Pancreas (tissue), 10 donors: ENCODE measurements around the gene YY1. TPM values are rescaled to one million over a fixed set of nuclear protein-coding genes. Genes with fewer than 3 reads are reported as not detected.

Source experiments
- ATAC-seq, 4 donors: fragments of 200-7000 bp; cut with Tn5 transposase; one replicate each; pipeline versions ENCODE4 v1.8.0 to v1.9.1; 2020; ENCODE audit warnings: mild to moderate bottlenecking in 4 of 4, moderate library complexity in 4 of 4
- DNase-seq, 6 donors: peaks; one replicate each; pipeline ENCODE4 v3.0.0-alpha.2; 2020
- FAIRE-seq: peaks from 2 replicates; lab custom pipeline; 2012; peaks lifted over from hg19 to GRCh38; lab: Jason Lieb, UNC
- H3K27ac ChIP-seq, 4 donors: fragments of 200-600 bp; sonication (generic); 1 replicate in 3 of 4; 2 replicates in 1 of 4; pipeline versions ENCODE4 v1.5.0 to v1.8.0; 2020
- H3K27me3 ChIP-seq, 4 donors: fragments of 200-600 bp; one replicate each; pipeline ENCODE4 v1.8.0; 2021
- H3K36me3 ChIP-seq, 3 donors: fragments of 200-600 bp; sonication (generic) in 1 of 3; one replicate each; pipeline versions ENCODE4 v1.5.0 to v1.8.0; 2020 to 2021
- H3K4me1 ChIP-seq, 3 donors: fragments of 200-600 bp; one replicate each; pipeline ENCODE4 v1.8.0; 2021
- H3K4me3 ChIP-seq, 4 donors: fragments of 200-600 bp; sonication (generic) in 2 of 4; one replicate each; pipeline versions ENCODE4 v1.5.0 to v1.8.0; 2020 to 2021
- H3K9me3 ChIP-seq, 4 donors: fragments of 200-600 bp; one replicate each; pipeline ENCODE4 v1.8.0; 2021
- WGBS, 2 donors: extraction: QIAGEN DNeasy Blood & Tissue Kit; methylation state at CpG; one replicate each; pipeline ENCODE4 v1.1.7; 2013; 5-methylcytosine and 5-hydroxymethylcytosine counted together
- intact Hi-C, 3 donors: fragments of 100-400 bp; cut with DNase I; formaldehyde crosslinking; loops; one replicate each; pipeline versions ENCODE4 v1.11.1 to v1.14.2; 2022
- polyA plus RNA-seq, 2 donors: library from polyadenylated mRNA; stranded (reverse); fragments of 200-250 nt; gene quantifications; one replicate each; pipeline ENCODE4 v1.2.3, GENCODE V29; 2013
- total RNA-seq, 6 donors: library from RNA; stranded (reverse); fragmentation: NEBNext Ultra II Directional in 4 of 6; extraction: Animal tissue kit (Norgen Biotek cat#: 25700) in 4 of 6; gene quantifications; one replicate each; pipeline versions ENCODE4 v1.2.1 to v1.2.4, GENCODE V29; 2021 to 2023
- TF ChIP-seq, protein P1 (sequence below), 4 donors: fragments of 200-600 bp; sonication (generic) in 3 of 4; IDR thresholded peaks; one replicate each; pipeline versions ENCODE4 v1.5.0 to v1.8.0; 2021; ENCODE audit warnings: antibody characterized with exemption in 4 of 4
- donor health status: healthy with polysubstance abuse.
- donor health status: DM: no; HTN: no; CAD: no; lungs with moderate emphysema.
- donor health status: DM: no; HTN: no; CAD: no.
- donor health status: control.
- donor health status: control.
- donor health status: Bipolar disorder and iron deficiency.
- donor health status: DM: yes; HTN: yes; CAD: no.
- donor health status: DM: no; HTN: no; CAD: no.
- donor health status: DM: no; HTN: no; CAD: no.
- donor health status: DM: yes; HTN: yes; CAD: no.

The YY1 gene
- total and polyA plus RNA-seq, 8 donors, result 10.5 to 38.7 (median 24.1) TPM

DNA sequence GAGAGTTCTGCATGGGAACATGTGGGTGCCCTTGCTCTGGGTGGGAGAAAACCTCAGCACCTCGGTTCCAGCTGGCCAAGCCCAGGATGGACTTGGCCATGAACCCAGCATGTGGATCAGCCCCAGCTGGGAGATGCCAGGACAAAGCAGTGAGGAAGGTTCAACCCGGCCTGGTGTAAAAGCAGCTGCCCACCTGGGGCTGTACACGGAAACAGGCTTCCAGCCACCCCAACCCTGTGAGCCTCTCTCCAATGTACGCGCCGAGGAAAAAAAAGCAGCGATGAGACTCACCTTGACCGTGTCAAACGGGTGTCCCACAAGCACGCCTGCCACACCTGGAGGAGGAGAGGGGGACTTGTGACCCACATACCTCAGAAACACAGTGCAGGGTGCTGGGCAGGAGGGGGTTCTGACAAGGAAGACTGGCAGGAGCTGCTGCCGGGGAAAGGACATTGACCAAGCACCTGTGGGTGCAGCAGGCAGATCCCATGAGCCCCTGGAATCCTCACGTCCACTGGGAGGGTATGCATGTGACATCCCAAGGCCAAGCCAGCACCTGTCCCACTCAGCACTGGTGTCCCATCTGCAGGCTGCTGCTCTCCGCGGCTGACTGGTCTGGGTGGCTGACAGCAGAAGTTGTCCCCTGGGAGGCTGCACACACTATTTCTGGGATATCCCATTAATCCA, 59.8 kb downstream of the YY1 start:
- Histone ChIP-seq H3K27ac (no peak overlapping the region), H3K27me3 (no peaks in the 10 kb centered on the region), H3K4me1 (peaks cover 0 to 12% (median 9%) of the 10 kb centered on the region in 3 donors), H3K9me3 (no peaks in the 10 kb centered on the region), H3K4me3 (no peak overlapping the region), H3K36me3 (no peaks in the 10 kb centered on the region)
- TF ChIP-seq, protein P1, sequence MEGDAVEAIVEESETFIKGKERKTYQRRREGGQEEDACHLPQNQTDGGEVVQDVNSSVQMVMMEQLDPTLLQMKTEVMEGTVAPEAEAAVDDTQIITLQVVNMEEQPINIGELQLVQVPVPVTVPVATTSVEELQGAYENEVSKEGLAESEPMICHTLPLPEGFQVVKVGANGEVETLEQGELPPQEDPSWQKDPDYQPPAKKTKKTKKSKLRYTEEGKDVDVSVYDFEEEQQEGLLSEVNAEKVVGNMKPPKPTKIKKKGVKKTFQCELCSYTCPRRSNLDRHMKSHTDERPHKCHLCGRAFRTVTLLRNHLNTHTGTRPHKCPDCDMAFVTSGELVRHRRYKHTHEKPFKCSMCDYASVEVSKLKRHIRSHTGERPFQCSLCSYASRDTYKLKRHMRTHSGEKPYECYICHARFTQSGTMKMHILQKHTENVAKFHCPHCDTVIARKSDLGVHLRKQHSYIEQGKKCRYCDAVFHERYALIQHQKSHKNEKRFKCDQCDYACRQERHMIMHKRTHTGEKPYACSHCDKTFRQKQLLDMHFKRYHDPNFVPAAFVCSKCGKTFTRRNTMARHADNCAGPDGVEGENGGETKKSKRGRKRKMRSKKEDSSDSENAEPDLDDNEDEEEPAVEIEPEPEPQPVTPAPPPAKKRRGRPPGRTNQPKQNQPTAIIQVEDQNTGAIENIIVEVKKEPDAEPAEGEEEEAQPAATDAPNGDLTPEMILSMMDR (IDR thresholded peaks at IDR 0.05), result no peak
- intact Hi-C loops, result no loop called here
- WGBS, 2 donors, result 85 to 87% methylated on average over 13 to 14 of the region's 14 CpGs
- ATAC-seq, result no peak
- no peak for FAIRE-seq
- peak in 2 of 6 donors; percentile 42 to 54 for DNase-seq

DNA sequence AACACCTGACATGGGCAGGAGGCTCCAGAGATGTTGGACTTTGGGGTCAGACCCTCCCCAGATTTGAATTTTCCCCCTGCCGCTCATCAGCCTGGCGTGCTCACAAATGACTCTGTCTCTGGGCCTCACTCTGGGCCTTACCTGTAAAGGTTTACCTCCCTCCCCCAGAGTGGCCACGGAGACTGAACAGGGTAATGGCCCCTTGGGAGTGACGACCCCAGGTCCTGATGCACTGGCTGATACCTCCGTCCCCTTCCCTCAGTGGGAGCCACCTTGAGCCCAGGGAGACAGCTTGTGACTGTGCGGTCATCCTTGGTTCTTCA, 60.3 kb downstream of the YY1 start:
- TF ChIP-seq, protein P1 (IDR thresholded peaks at IDR 0.05), result no peak
- DNase-seq, result peak in 3 of 6 donors; percentile 14 to 42 (median 32)

GRCh38 chr14:100302616-100303015, 63.7 kb downstream of the YY1 start:
- peaks cover 0 to 16% (median 2%) of the 10 kb centered on the region in 3 donors for H3K4me1 ChIP-seq
- H3K27me3 ChIP-seq, result no peaks in the 10 kb centered on the region
- 16 to 18% methylated on average over 2 of the region's 2 CpGs for WGBS, 2 donors
- TF ChIP-seq, protein P1 (IDR thresholded peaks at IDR 0.05), result no peak
- ATAC-seq (no peak), FAIRE-seq (no peak), DNase-seq (peak in 2 of 6 donors; percentile 3 to 21)
- H3K9me3 ChIP-seq, result no peaks in the 10 kb centered on the region
- no peak overlapping the region for H3K4me3 ChIP-seq
- intact Hi-C loops, result no loop called here
- H3K27ac ChIP-seq, result no peak overlapping the region
- H3K36me3 ChIP-seq, result no peaks in the 10 kb centered on the region

More for the DNA sequence above, 60.3 kb downstream of the YY1 start:
- intact Hi-C loops, result no loop called here
- peaks cover 0 to 12% (median 9%) of the 10 kb centered on the region in 3 donors for H3K4me1 ChIP-seq
- ATAC-seq (no peak), FAIRE-seq (no peak)
- H3K9me3 ChIP-seq, result no peaks in the 10 kb centered on the region
- H3K36me3 ChIP-seq, result no peaks in the 10 kb centered on the region
- no peaks in the 10 kb centered on the region for H3K27me3 ChIP-seq
- no peak overlapping the region for H3K4me3 ChIP-seq
- 94 to 95% methylated on average over 6 of the region's 6 CpGs for WGBS, 2 donors
- H3K27ac ChIP-seq, result no peak overlapping the region

- Histone ChIP-seq H3K27ac (no peak overlapping the region), H3K27me3 (no peaks in the 10 kb centered on the region)
- peak in 2 of 6 donors; percentile 33 to 58 for DNase-seq
These were observed 64.2 kb downstream of the YY1 start for GRCh38 chr14:100303179-100303578.

More at GRCh38 chr14:100303179-100303578, 64.2 kb downstream of the YY1 start:
- no peaks in the 10 kb centered on the region for H3K9me3 ChIP-seq
- peaks cover 0 to 13% (median 0%) of the 10 kb centered on the region in 3 donors for H3K4me1 ChIP-seq
- 62 to 67% methylated on average over 8 of the region's 8 CpGs for WGBS, 2 donors
- intact Hi-C loops, result no loop called here
- FAIRE-seq (no peak), ATAC-seq (no peak)
- no peak overlapping the region for H3K4me3 ChIP-seq
- no peaks in the 10 kb centered on the region for H3K36me3 ChIP-seq
- TF ChIP-seq, protein P1 (IDR thresholded peaks at IDR 0.05), result peak in 3 of 4 donors; percentile 23 to 42 (median 26)
